HEK293 (cell line): Measurements from ENCODE around the gene LMO7.

Experiments used
- CTCF ChIA-PET: fragments of 350-600 bp; formaldehyde crosslinking; extraction: SDS; loops from one replicate; lab custom pipeline; 2021; ENCODE audit warnings: antibody characterized with exemption; lab: Yijun Ruan, JAX
- POLR2A ChIA-PET: fragments of 300-600 bp; formaldehyde crosslinking; extraction: SDS; loops from one replicate; lab custom pipeline; 2020; ENCODE audit warnings: antibody characterized with exemption, inconsistent platforms; lab: Yijun Ruan, JAX
- H3K27ac ChIP-seq: fragments of 200-500 bp; sonication (Bioruptor generic); 2 replicates; pipeline ENCODE4 v1.5.1; 2014; ENCODE audit warnings: low read depth, low read length, control low read depth, inconsistent platforms; ENCODE audit errors: extremely low read depth
- H3K36me3 ChIP-seq, 2 experiments: fragments of 200-500 bp in 1 of 2; sonication (Bioruptor generic) in 1 of 2; 1 replicate in 1 of 2; 2 replicates in 1 of 2; pipeline ENCODE4 v1.5.1; 2014 to 2017; ENCODE audit warnings: inconsistent platforms in 2 of 2, low read length in 2 of 2; ENCODE audit not compliant: control insufficient read depth in 2 of 2, insufficient read depth in 1 of 2
- H3K4me1 ChIP-seq: fragments of 200-500 bp; sonication (Bioruptor generic); 2 replicates; pipeline ENCODE4 v1.5.1; 2014; ENCODE audit warnings: mild to moderate bottlenecking, low read length, inconsistent platforms; ENCODE audit not compliant: control insufficient read depth, insufficient read depth
- H3K4me3 ChIP-seq: 2 replicates; pipeline ENCODE4 v1.5.1; 2011; ENCODE audit warnings: low read depth, mild to moderate bottlenecking, control low read depth, low read length, moderate library complexity
- H3K9me3 ChIP-seq: fragments of 200-500 bp; sonication (Bioruptor generic); 2 replicates; pipeline ENCODE4 v1.5.1; 2014; ENCODE audit warnings: low read depth, low read length, inconsistent platforms; ENCODE audit not compliant: control insufficient read depth, insufficient read depth
- ELK4 ChIP-seq: IDR thresholded peaks from 2 replicates; pipeline ENCODE4 v1.6.1; 2011; ENCODE audit warnings: mild to moderate bottlenecking, low read depth, low read length, borderline replicate concordance
- GFI1B ChIP-seq: fragments of 450-650 bp; formaldehyde crosslinking; IDR thresholded peaks from 2 replicates; pipeline ENCODE4 v1.5.1; 2016; ENCODE audit warnings: missing biosample characterization, missing genetic modification characterization
- KLF17 ChIP-seq: fragments of 450-650 bp; formaldehyde crosslinking; IDR thresholded peaks from 2 replicates; pipeline ENCODE4 v1.5.1; 2016; ENCODE audit warnings: missing biosample characterization, missing genetic modification characterization
- TCF7L2 ChIP-seq: IDR thresholded peaks from 2 replicates; pipeline ENCODE4 v1.6.1; 2011; ENCODE audit warnings: low read depth, mild to moderate bottlenecking, inconsistent platforms, low read length, moderate library complexity, borderline replicate concordance
- YY1 ChIP-seq: fragments of 450-650 bp; formaldehyde crosslinking; IDR thresholded peaks from 2 replicates; pipeline ENCODE4 v1.5.1; 2018; ENCODE audit warnings: missing biosample characterization, missing genetic modification characterization
- ZBTB26 ChIP-seq: fragments of 450-650 bp; formaldehyde crosslinking; optimal IDR thresholded peaks from 2 replicates; pipeline ENCODE3; 2016; ENCODE audit warnings: missing biosample characterization, mild to moderate bottlenecking, missing genetic modification characterization
- ZNF133 ChIP-seq: fragments of 450-650 bp; formaldehyde crosslinking; IDR thresholded peaks from 2 replicates; pipeline ENCODE4 v1.5.1; 2016; ENCODE audit warnings: missing biosample characterization, missing genetic modification characterization
- ZNF548 ChIP-seq: fragments of 450-650 bp; formaldehyde crosslinking; IDR thresholded peaks from 2 replicates; pipeline ENCODE4 v1.5.1; 2016; ENCODE audit warnings: missing biosample characterization, missing genetic modification characterization
- ZNF660 ChIP-seq: fragments of 450-650 bp; IDR thresholded peaks from 2 replicates; pipeline ENCODE4 v1.5.1; 2018; ENCODE audit warnings: missing biosample characterization, mild to moderate bottlenecking, missing genetic modification characterization
- TF ChIP-seq, protein P1 (sequence below): fragments of 450-650 bp; formaldehyde crosslinking; IDR thresholded peaks from 2 replicates; pipeline ENCODE4 v1.5.1; 2017; ENCODE audit warnings: missing biosample characterization, missing genetic modification characterization
- TF ChIP-seq, protein P2 (sequence below): fragments of 450-650 bp; formaldehyde crosslinking; IDR thresholded peaks from 2 replicates; pipeline ENCODE4 v1.5.1; 2016; ENCODE audit warnings: missing biosample characterization, missing genetic modification characterization

The LMO7 gene

GRCh38 chr13:75635828-75636435 is at the start of gene LMO7:
Gene LMO7 (plus strand): TSS chr13:75636330. CDS start chr13:75636658, 328 bp downstream.
- Histone ChIP-seq H3K36me3 (peaks cover 0 to 3% of the 10 kb centered on the region in 2 experiments; a peak in 1 of 3 replicates), H3K9me3 (no peaks in the 10 kb centered on the region), H3K4me1 (no peaks in the 10 kb centered on the region), H3K27ac (no peak within 1 kb of the TSS; the same call in 1 of the 2 replicates), H3K4me3 (peak within 1 kb of the TSS; percentile 55)
- ChIA-PET POLR2A (no interaction called here), CTCF (interaction anchor here (0.5 to 0.6 kb wide), 3 partner anchors 62 to 152 kb away, joined by 3 read pairs; no protein-coding TSS in a partner anchor)
- TF ChIP-seq TCF7L2 (peak; percentile 86; the same call in 1 of the 2 replicates), ZBTB26 (peak; percentile 72), ZNF660 (tag by site-specific recombination) (peak; percentile 58; the same call in 1 of the 2 replicates)
- TF ChIP-seq, protein P1, sequence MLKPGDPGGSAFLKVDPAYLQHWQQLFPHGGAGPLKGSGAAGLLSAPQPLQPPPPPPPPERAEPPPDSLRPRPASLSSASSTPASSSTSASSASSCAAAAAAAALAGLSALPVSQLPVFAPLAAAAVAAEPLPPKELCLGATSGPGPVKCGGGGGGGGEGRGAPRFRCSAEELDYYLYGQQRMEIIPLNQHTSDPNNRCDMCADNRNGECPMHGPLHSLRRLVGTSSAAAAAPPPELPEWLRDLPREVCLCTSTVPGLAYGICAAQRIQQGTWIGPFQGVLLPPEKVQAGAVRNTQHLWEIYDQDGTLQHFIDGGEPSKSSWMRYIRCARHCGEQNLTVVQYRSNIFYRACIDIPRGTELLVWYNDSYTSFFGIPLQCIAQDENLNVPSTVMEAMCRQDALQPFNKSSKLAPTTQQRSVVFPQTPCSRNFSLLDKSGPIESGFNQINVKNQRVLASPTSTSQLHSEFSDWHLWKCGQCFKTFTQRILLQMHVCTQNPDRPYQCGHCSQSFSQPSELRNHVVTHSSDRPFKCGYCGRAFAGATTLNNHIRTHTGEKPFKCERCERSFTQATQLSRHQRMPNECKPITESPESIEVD (tag by site-specific recombination) = no peak

DNA sequence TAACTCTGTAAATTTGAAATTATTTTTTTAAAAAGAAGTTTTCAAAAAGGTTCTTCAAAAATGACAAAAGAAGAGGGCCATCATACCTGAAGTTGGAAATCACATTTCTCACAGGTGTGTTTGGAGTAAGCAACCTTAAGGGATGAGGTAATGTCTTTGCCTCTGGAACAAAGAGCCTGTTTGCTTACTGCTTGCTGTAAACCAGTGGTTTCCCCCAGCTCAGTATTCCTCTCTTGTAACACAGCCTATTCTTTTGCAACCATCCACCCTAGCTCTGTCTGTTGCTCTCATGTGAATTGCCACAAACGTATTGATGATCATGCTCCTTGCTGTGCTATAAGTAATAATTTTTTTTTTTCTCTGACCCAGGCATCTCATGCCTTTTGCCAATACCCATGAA is 48.5 kb upstream of the LMO7 start:
- no peaks in the 10 kb centered on the region for H3K9me3 ChIP-seq
- CTCF ChIA-PET = no interaction called here
- no peaks in the 10 kb centered on the region for H3K4me1 ChIP-seq
- H3K36me3 ChIP-seq = peaks cover 0 to 37% of the 10 kb centered on the region in 2 experiments; a peak in 1 of 3 replicates
- no peak for TF ChIP-seq ZNF133
- TF ChIP-seq ELK4 = no peak
- TF ChIP-seq, protein P2, sequence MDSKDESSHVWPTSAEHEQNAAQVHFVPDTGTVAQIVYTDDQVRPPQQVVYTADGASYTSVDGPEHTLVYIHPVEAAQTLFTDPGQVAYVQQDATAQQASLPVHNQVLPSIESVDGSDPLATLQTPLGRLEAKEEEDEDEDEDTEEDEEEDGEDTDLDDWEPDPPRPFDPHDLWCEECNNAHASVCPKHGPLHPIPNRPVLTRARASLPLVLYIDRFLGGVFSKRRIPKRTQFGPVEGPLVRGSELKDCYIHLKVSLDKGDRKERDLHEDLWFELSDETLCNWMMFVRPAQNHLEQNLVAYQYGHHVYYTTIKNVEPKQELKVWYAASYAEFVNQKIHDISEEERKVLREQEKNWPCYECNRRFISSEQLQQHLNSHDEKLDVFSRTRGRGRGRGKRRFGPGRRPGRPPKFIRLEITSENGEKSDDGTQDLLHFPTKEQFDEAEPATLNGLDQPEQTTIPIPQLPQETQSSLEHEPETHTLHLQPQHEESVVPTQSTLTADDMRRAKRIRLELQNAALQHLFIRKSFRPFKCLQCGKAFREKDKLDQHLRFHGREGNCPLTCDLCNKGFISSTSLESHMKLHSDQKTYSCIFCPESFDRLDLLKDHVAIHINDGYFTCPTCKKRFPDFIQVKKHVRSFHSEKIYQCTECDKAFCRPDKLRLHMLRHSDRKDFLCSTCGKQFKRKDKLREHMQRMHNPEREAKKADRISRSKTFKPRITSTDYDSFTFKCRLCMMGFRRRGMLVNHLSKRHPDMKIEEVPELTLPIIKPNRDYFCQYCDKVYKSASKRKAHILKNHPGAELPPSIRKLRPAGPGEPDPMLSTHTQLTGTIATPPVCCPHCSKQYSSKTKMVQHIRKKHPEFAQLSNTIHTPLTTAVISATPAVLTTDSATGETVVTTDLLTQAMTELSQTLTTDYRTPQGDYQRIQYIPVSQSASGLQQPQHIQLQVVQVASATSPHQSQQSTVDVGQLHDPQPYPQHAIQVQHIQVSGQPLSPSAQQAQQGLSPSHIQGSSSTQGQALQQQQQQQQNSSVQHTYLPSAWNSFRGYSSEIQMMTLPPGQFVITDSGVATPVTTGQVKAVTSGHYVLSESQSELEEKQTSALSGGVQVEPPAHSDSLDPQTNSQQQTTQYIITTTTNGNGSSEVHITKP (tag by site-specific recombination) = no peak
- no peak for TF ChIP-seq KLF17 (tag by site-specific recombination)
- TF ChIP-seq YY1 (tag by site-specific recombination) = no peak
- no peak for TF ChIP-seq ZNF548
- TF ChIP-seq GFI1B = no peak
- no peak overlapping the region for H3K27ac ChIP-seq
- no peak overlapping the region for H3K4me3 ChIP-seq
- POLR2A ChIA-PET = no interaction called here
